A673 (cell line): ENCODE results near the gene ADAM19.
A peak's percentile ranks its signal among the peaks of the same experiment; 100 is the strongest.

ENCODE experiments used
- CTCF ChIP-seq: fragments of 300-800, 200-600 bp; sonication (generic); conservative IDR thresholded peaks from 2 replicates; pipeline ENCODE4 v1.5.1; 2017; ENCODE audit warnings: low read depth, mild to moderate bottlenecking, antibody characterized with exemption, low read length, moderate library complexity, mixed read lengths
- EZH2 ChIP-seq: fragments of 200-600 bp; sonication (generic); IDR thresholded peaks from 2 replicates; pipeline ENCODE4 v1.6.1; 2017; ENCODE audit warnings: borderline replicate concordance, low read depth, mild to moderate bottlenecking, mixed read lengths, antibody characterized with exemption, low read length; ENCODE audit not compliant: poor library complexity, severe bottlenecking

- TF ChIP-seq CTCF (peak; percentile 74), EZH2 (no peak)
These were observed 98.7 kb downstream of the ADAM19 start for GRCh38 chr5:157476702-157477408.
